HepG2 (cell line): ENCODE data around the gene UBE3A. TPM values are rescaled to one million over a fixed set of nuclear protein-coding genes. Genes with fewer than 3 reads are reported as not detected.

ENCODE experiments used
- BCLAF1 ChIP-seq: fragments of 450-650 bp; IDR thresholded peaks from 2 replicates; pipeline ENCODE4 v1.6.1; 2017; ENCODE audit warnings: mild to moderate bottlenecking
- FIP1L1 ChIP-seq: fragments of 200-400 bp; formaldehyde crosslinking; IDR thresholded peaks from 2 replicates; pipeline ENCODE4 v1.6.1; 2018; ENCODE audit warnings: low read depth, mild to moderate bottlenecking, low read length, moderate library complexity, borderline replicate concordance; ENCODE audit not compliant: insufficient read depth
- GATAD2A ChIP-seq: IDR thresholded peaks from 2 replicates; pipeline ENCODE4 v1.6.1; 2016
- HCFC1 ChIP-seq: fragments of 150-350 bp; IDR thresholded peaks from 2 replicates; pipeline ENCODE4 v1.6.1; 2014; ENCODE audit warnings: low read depth, low read length
- KAT8 ChIP-seq: IDR thresholded peaks from 2 replicates; pipeline ENCODE4 v1.6.1; 2016; ENCODE audit warnings: missing genetic modification reagents, missing compliant biosample characterization
- KMT2A ChIP-seq: sonication (generic); formaldehyde crosslinking; IDR thresholded peaks from 2 replicates; pipeline ENCODE4 v1.4.0; 2020; ENCODE audit warnings: missing genetic modification reagents
- MTERF4 ChIP-seq: sonication (generic); formaldehyde crosslinking; IDR thresholded peaks from 2 replicates; pipeline ENCODE4 v1.8.0; 2023; ENCODE audit warnings: mild to moderate bottlenecking, missing genetic modification reagents
- MYNN ChIP-seq: sonication (generic); formaldehyde crosslinking; IDR thresholded peaks from 2 replicates; pipeline ENCODE4 v1.4.0; 2020; ENCODE audit warnings: mild to moderate bottlenecking, low read depth, missing genetic modification reagents
- NFE2L1 ChIP-seq: sonication (generic); formaldehyde crosslinking; IDR thresholded peaks from 2 replicates; pipeline ENCODE4 v1.4.0; 2020; ENCODE audit warnings: missing genetic modification reagents, mild to moderate bottlenecking, borderline replicate concordance
- PREB ChIP-seq: sonication (generic); formaldehyde crosslinking; IDR thresholded peaks from 2 replicates; pipeline ENCODE4 v1.4.0; 2020; ENCODE audit warnings: missing genetic modification reagents
- PRPF4 ChIP-seq: fragments of 200-400 bp; formaldehyde crosslinking; IDR thresholded peaks from 2 replicates; pipeline ENCODE4 v1.6.1; 2016; ENCODE audit warnings: low read length, low read depth; ENCODE audit not compliant: poor library complexity, severe bottlenecking
- RBAK ChIP-seq: sonication (generic); formaldehyde crosslinking; IDR thresholded peaks from 2 replicates; pipeline ENCODE4 v1.5.1; 2020; ENCODE audit warnings: mild to moderate bottlenecking, missing genetic modification reagents
- RELA ChIP-seq: sonication (generic); formaldehyde crosslinking; IDR thresholded peaks from 2 replicates; pipeline ENCODE4 v1.4.0; 2020; ENCODE audit warnings: missing genetic modification reagents
- SKI ChIP-seq: fragments of 450-650 bp; IDR thresholded peaks from one replicate; pipeline ENCODE4 v1.6.1; 2018; ENCODE audit warnings: mild to moderate bottlenecking; ENCODE audit not compliant: partially characterized antibody
- SMAD9 ChIP-seq: sonication (generic); formaldehyde crosslinking; IDR thresholded peaks from 2 replicates; pipeline ENCODE4 v1.5.1; 2020; ENCODE audit warnings: mild to moderate bottlenecking, missing genetic modification reagents
- SMC3 ChIP-seq: IDR thresholded peaks from 2 replicates; pipeline ENCODE4 v1.6.1; 2011; ENCODE audit warnings: low read length, improper control_type of control experiment
- TFE3 ChIP-seq: IDR thresholded peaks from 2 replicates; pipeline ENCODE4 v1.6.1; 2016
- ZKSCAN8 ChIP-seq: IDR thresholded peaks from 2 replicates; pipeline ENCODE4 v1.6.1; 2016; ENCODE audit warnings: borderline replicate concordance, missing genetic modification reagents, missing compliant biosample characterization
- ZNF136 ChIP-seq: sonication (generic); formaldehyde crosslinking; IDR thresholded peaks from 2 replicates; pipeline ENCODE4 v1.8.1; 2022; ENCODE audit warnings: low read depth, mild to moderate bottlenecking, moderate library complexity, missing genetic modification reagents
- ZNF496 ChIP-seq: sonication (generic); formaldehyde crosslinking; IDR thresholded peaks from 2 replicates; pipeline ENCODE4 v1.8.1; 2023; ENCODE audit warnings: mild to moderate bottlenecking, moderate library complexity, missing genetic modification reagents; ENCODE audit not compliant: insufficient replicate concordance
- ZNF639 ChIP-seq: conservative IDR thresholded peaks from 2 replicates; pipeline ENCODE4 v1.6.1; 2018; ENCODE audit warnings: missing genetic modification reagents
- ZSCAN12 ChIP-seq: sonication (generic); formaldehyde crosslinking; IDR thresholded peaks from 2 replicates; pipeline ENCODE4 v1.9.0; 2021; ENCODE audit warnings: mild to moderate bottlenecking, missing genetic modification reagents
- ZSCAN9 ChIP-seq: IDR thresholded peaks from 2 replicates; pipeline ENCODE4 v1.6.1; 2016; ENCODE audit warnings: borderline replicate concordance
- polyA plus RNA-seq, 8 experiments: library from polyadenylated mRNA; depleted of rRNA in 3 of 8; stranded (reverse) in 7 of 8; unstranded in 1 of 8; fragments of >200 nt; fragmentation: Illumina TruSeq in 4 of 8; extraction: Trizol in 4 of 8; gene quantifications; 2 replicates each; pipeline versions ENCODE4 v1.2.1 to v1.2.3, GENCODE V29; 2011 to 2016; ENCODE audit warnings: low read depth in 4 of 8, missing spikeins in 1 of 8, mixed read lengths in 1 of 8; ENCODE audit not compliant: insufficient read depth in 1 of 8
- total RNA-seq, 5 experiments: library from RNA; depleted of rRNA; stranded (reverse); fragments of >200 nt; fragmentation: Illumina TruSeq; extraction: Trizol; gene quantifications; 2 replicates each; pipeline ENCODE4 v1.2.3, GENCODE V29; 2016; ENCODE audit warnings: low read depth in 1 of 5

The UBE3A gene
- total and polyA plus RNA-seq, 2 of the 13 experiments (the other 11 are each of a cell fraction or from before 2014, with no cell fraction given) = 17.3 to 80.5 TPM

GRCh38 chr15:25438601-25439368 lies at the start of gene UBE3A (continued):
- no peak for TF ChIP-seq BCLAF1
- TF ChIP-seq ZKSCAN8 = no peak
- TF ChIP-seq SMC3 = no peak
- TF ChIP-seq HCFC1 = no peak; the same call in 1 of the 2 replicates
- TF ChIP-seq PRPF4 = no peak
- no peak for TF ChIP-seq SMAD9 (CRISPR knock-in tag)
- TF ChIP-seq MYNN (CRISPR knock-in tag) = no peak
- TF ChIP-seq ZSCAN9 = peak; percentile 26; the same call in 1 of the 2 replicates
- no peak for TF ChIP-seq KMT2A
- no peak for TF ChIP-seq RBAK
- no peak for TF ChIP-seq PREB (CRISPR knock-in tag)
- TF ChIP-seq SKI = peak; percentile 58
- no peak for TF ChIP-seq NFE2L1
- no peak; the same call in 1 of the 2 replicates for TF ChIP-seq ZNF639
- peak; percentile 61; the same call in 1 of the 2 replicates for TF ChIP-seq KAT8 (CRISPR knock-in tag)
- no peak for TF ChIP-seq ZNF496 (CRISPR knock-in tag)
- no peak; the same call in 1 of the 2 replicates for TF ChIP-seq ZSCAN12 (CRISPR knock-in tag)
- no peak for TF ChIP-seq FIP1L1
- 0 out of 2 replicates have a peak, but pooled peaks have one; percentile 26 for TF ChIP-seq MTERF4 (CRISPR knock-in tag)
- TF ChIP-seq RELA = 0 out of 2 replicates have a peak, but pooled peaks have one; percentile 0
- TF ChIP-seq TFE3 (CRISPR knock-in tag) = no peak
- 0 out of 2 replicates have a peak, but pooled peaks have one; percentile 14 for TF ChIP-seq GATAD2A (CRISPR knock-in tag)
- TF ChIP-seq ZNF136 (CRISPR knock-in tag) = no peak; the same call in 1 of the 2 replicates
